Activated gamma-delta T cell treated with Interleukin-2 at 50 U/mL for 16 hours (primary cell): ENCODE results near the gene MAGEL2.

Source experiments
- DNase-seq: peaks from one replicate; pipeline ENCODE4 v3.0.0-alpha.2; 2020

MAGEL2 gene

GRCh38 chr15:23647421-23648370 is at the start of gene MAGEL2:
TSS of gene MAGEL2 (minus strand) at chr15:23647867. CDS start at chr15:23647742, 125 bp downstream.
- no peak for DNase-seq

GRCh38 chr15:23695282-23695681 is 47.6 kb upstream of the MAGEL2 start:
- no peak for DNase-seq

GRCh38 chr15:23694592-23694991 is 46.9 kb upstream of the MAGEL2 start:
- no peak for DNase-seq

DNA sequence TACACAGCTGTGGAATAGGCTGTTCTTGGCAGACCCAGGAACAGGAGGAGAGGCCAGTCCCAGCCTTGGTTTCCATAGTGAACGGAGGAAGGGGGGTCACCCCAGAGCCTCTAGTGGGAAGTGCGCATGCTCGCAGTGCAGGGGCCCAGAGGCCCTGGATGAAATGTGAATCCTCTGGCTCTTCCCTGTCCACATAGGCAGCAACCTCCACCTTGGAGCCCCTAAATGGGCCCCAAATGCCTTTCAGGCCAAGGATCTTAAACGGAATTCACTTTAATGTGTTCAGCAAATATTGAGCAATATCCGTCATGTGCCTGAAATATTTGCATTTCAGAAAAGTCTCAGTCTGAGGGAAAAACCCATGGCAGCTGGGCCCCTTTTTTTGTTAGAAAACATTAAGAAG is 42.8 kb upstream of the MAGEL2 start:
- no peak for DNase-seq

DNA sequence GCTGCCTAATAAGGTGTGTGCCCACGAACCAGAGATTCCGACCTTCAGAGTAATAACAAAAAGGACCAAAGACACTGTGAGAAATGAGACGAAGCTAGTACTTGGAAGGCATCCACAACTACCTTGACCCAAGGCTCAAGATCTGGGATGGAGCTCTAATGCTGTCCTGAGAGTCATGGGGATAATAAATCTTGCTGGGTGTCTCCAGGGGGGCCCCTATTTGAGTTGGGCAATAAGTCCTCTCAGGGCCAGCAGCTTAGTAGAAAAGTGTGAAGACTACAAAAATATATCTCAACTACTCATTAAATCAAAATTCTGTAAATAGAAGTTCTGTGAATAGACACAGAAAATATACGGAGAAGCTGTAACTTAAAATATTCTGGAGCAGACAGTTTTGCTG is 42.3 kb upstream of the MAGEL2 start:
- no peak for DNase-seq

GRCh38 chr15:23687143-23687470 is 39.4 kb upstream of the MAGEL2 start, which contains the start of gene NDN:
TSS of gene NDN (minus strand) at chr15:23687305. CDS start at chr15:23687217, 88 bp downstream.
- no peak for DNase-seq

DNA sequence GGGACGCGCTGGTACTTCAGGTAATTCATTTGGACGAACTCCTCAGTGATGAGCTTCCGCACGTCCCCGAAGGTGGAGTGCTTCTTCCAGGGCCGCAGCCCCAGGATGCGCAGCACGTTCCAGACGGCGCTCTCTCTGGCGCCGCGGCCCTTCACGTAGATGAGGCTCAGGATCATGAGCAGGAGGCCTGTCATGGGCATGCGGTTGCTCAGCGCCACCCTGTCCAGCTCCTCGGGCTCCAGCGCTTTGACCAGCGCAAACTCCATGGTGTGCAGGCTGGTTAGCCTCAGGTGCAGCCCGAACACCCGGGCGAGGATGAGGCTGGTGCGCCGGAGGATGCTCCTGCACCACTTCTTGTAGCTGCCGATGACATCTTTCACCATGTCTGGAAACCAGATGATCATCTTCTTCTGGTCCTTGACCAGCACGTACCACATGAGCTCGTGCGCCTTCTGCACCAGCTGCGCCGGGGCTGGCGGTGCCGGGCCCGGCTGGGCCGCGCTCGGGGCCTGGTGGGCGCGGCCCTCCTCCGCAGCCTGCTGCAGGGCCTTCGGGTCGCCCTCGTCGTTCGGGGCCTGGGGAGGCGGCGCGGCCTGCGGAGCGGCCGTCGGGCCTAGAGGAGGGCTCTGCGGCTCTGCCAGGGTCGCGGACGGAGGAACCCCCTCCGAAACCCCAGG is 38.9 kb upstream of the MAGEL2 start:
- no peak for DNase-seq

DNA sequence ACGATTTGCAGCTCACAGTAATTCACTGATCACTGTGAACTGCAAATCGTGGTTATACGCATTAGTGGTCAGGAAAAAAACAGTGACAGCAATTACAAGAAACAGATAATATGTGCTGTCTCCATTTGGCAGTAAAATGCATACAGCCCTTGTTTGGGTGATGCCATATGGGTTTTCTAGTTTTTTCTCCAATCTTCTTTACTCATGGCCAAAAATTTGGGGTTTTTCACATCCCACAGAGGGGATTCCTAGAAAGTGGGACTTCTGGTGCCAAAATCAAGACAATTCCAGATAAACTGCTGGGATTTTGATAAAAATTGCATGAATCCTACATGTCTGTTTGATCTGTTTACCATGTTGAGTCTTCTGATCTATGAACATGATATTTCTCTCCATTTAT is 23.8 kb upstream of the MAGEL2 start:
- DNase-seq, result no peak

- DNase-seq, result no peak
These were observed 23.3 kb upstream of the MAGEL2 start for GRCh38 chr15:23670970-23671369.

DNA sequence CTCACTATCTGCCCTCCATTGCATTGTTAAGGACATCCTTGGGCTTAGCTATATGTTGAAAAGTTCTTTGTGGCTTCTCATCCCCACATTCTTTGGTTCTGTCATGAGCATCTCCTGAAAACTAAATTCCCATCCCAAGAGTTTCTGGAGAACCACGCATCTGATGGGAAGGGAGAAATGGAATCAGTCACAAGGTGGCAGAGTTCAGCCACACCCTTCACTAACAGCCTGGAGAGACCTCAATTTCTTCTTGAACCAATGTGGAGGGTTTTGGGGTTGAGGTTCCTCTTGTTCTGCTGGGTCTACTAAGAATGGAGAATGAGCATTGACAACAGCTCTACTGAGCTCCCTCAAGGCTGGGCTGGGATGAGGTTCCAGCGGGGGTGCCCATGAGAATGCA is 15.6 kb upstream of the MAGEL2 start:
- DNase-seq, result no peak

- no peak for DNase-seq
These were observed 1.4 kb upstream of the MAGEL2 start for GRCh38 chr15:23648920-23649515.

DNA sequence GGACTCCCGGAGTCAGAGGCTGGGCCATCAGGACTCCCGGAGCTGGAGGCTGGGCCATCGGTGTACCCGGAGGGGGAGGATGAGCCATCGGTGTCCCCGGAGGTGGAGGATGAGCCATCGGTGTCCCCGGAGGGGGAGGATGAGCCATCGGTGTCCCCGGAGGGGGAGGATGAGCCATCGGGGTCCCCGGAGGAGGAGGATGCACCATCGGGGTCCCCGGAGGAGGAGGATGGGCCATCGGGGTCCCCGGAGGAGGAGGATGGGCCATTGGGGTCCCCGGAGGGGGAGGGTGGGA is 719 bp downstream of the MAGEL2 start:
- no peak for DNase-seq

GRCh38 chr15:23646165-23647000 is 1.3 kb downstream of the MAGEL2 start:
- DNase-seq, result no peak

- DNase-seq, result no peak
These were observed 2.1 kb downstream of the MAGEL2 start for GRCh38 chr15:23645371-23646164.

- no peak for DNase-seq
These were observed 2.8 kb downstream of the MAGEL2 start for GRCh38 chr15:23644829-23645228.

DNA sequence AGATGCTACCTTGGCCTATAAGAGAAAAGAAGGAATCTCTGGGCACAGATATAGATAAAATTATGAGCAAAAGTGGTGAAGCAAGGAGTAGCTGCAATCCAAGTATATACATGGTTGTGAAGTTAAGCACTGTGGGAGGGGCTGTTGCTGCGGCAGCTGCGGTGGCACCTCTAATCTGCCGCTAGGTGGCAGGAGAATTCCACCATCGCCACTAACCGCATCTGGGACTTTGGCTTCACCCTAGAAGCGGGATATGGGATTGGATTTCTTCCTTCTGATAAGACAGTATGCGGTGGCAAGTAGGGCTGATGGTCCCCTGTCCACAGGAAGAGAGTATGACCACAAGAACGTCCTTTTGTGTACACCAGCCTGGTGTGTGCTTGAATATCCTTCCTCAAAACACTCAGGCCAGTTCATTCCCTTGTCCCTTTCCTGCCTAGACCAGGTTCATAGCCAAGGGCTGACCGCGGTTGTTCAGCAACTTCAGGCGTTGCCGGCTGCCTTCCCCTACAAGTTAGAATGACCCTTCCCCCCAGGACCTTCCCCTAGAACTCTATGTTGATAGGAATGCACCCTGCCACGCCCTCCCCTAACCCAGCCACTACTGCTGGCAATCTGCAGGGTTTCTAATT is 5.1 kb downstream of the MAGEL2 start:
- DNase-seq, result no peak

DNA sequence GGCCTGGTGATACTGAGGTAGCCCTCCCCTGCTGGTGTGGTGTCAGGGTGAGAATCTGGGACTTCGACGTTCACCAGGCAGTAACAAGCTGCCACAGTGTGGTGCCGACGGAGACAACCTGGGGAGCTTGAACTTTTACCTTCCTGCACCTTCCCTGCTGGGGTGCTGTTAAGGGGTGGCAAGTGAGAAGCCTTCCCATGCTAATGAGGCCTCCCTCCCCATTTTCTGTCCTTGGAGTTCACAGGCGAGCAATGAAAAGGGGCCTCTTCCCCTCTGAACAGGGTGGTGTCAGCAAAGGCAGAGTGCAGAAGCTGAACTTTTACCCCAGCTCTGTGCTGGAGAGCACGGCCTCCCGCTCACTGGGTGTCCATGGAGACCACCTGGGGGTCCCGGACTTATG is 13.5 kb downstream of the MAGEL2 start:
- no peak for DNase-seq

- no peak for DNase-seq
These were observed 18.3 kb downstream of the MAGEL2 start for GRCh38 chr15:23629234-23629805.

DNA sequence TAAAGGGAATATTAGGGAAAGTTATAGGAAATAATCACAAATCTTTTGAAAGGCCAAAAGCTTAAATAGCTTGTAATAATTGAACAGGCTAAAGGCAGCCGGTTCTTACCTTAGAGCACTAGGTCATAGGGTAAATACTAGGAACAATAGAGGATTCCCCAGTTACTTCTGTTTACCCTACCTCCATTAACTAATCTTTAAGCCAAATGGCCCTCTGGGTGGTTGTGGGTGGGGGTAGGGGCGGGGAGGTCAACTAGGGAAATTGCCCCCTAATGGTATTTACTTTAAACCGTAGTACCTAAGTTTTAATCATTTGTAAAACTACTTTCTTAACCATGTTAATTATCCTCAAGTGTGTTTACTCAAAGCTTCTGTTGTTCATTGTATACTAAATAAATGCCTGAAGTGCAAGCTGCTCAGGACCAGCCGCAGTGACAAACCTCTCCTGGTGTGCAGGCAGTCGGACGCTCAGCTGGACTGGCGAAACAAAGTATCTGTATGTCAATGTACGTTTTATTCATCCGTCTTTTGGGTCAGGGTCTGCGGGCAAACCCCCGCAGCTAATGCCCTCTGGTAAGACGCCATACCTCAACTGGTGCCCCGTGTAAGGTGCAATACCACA is 18.9 kb downstream of the MAGEL2 start:
- no peak for DNase-seq

GRCh38 chr15:23616536-23616935 is 31.1 kb downstream of the MAGEL2 start:
- no peak for DNase-seq

- DNase-seq, result no peak
These were observed 41.4 kb downstream of the MAGEL2 start for GRCh38 chr15:23606226-23606625.
